ENCODE measurements around the gene DDA1.
A peak's percentile ranks its signal among the peaks of the same experiment; 100 is the strongest.

DDA1 gene

GRCh38 chr19:17312189-17313113, 3.1 kb downstream of the DDA1 start:
- DNase-seq (ENCODE audit: low read depth): no peak

GRCh38 chr19:17314007-17314593, 4.7 kb downstream of the DDA1 start:
- no peak for DNase-seq (ENCODE audit: low read depth)

- no peak for DNase-seq (ENCODE audit: low read depth)
Observed at GRCh38 chr19:17318966-17319365, 9.6 kb downstream of the DDA1 start.

GRCh38 chr19:17319473-17320238, 10.3 kb downstream of the DDA1 start:
- no peak for DNase-seq (ENCODE audit: low read depth)

- no peak for DNase-seq (ENCODE audit: low read depth)
Observed at GRCh38 chr19:17320435-17320834, 11.1 kb downstream of the DDA1 start.

GRCh38 chr19:17321655-17322489, 12.5 kb downstream of the DDA1 start:
- no peak for DNase-seq (ENCODE audit: low read depth)

GRCh38 chr19:17322854-17323253, 13.5 kb downstream of the DDA1 start:
- DNase-seq (ENCODE audit: low read depth): no peak

GRCh38 chr19:17323300-17323963, 14.1 kb downstream of the DDA1 start:
- DNase-seq (ENCODE audit: low read depth): no peak

GRCh38 chr19:17323964-17324332, 14.6 kb downstream of the DDA1 start:
- DNase-seq (ENCODE audit: low read depth): no peak

GRCh38 chr19:17324357-17325114, 15.2 kb downstream of the DDA1 start:
- no peak for DNase-seq (ENCODE audit: low read depth)

GRCh38 chr19:17325133-17325532, 15.8 kb downstream of the DDA1 start:
- no peak for DNase-seq (ENCODE audit: low read depth)

GRCh38 chr19:17325881-17326594, 16.7 kb downstream of the DDA1 start:
- no peak for DNase-seq (ENCODE audit: low read depth)

GRCh38 chr19:17326595-17326966, 17.2 kb downstream of the DDA1 start:
- DNase-seq (ENCODE audit: low read depth): no peak

GRCh38 chr19:17327068-17327653, 17.8 kb downstream of the DDA1 start:
- no peak for DNase-seq (ENCODE audit: low read depth)

GRCh38 chr19:17327654-17328516, 18.5 kb downstream of the DDA1 start:
- no peak for DNase-seq (ENCODE audit: low read depth)

- DNase-seq (ENCODE audit: low read depth): peak; percentile 57
Observed at GRCh38 chr19:17328517-17329365, 19.4 kb downstream of the DDA1 start.

GRCh38 chr19:17329366-17330261, 20.3 kb downstream of the DDA1 start:
- DNase-seq (ENCODE audit: low read depth): no peak
